ENCODE measurements around the gene OR6C3.

- TF ChIP-seq CTCF (IDR thresholded peaks at IDR 0.05) (no peak), POLR2A (IDR thresholded peaks at IDR 0.05) (no peak), POLR2AphosphoS5 (IDR thresholded peaks at IDR 0.05) (no peak)
These were observed 10.3 kb upstream of the OR6C3 start for GRCh38 chr12:55320201-55320600.
